Measurements from ENCODE around the gene MEN1.

The MEN1 gene

GRCh38 chr11:64844330-64845128 lies 34.2 kb upstream of the MEN1 start, which contains the start of gene CDC42BPG:
Gene CDC42BPG (minus strand): TSS chr11:64844653. CDS start chr11:64844569, 84 bp downstream.
- DNase-seq (ENCODE audit: low read depth): peak; percentile 69
- peak; percentile 55 for TF ChIP-seq CTCF (conservative IDR thresholded peaks at IDR 0.05; ENCODE audit: low read depth, low read length)
- H3K4me3 ChIP-seq (ENCODE audit: low read depth, low read length): peak within 1 kb of the TSS; percentile 44

DNA sequence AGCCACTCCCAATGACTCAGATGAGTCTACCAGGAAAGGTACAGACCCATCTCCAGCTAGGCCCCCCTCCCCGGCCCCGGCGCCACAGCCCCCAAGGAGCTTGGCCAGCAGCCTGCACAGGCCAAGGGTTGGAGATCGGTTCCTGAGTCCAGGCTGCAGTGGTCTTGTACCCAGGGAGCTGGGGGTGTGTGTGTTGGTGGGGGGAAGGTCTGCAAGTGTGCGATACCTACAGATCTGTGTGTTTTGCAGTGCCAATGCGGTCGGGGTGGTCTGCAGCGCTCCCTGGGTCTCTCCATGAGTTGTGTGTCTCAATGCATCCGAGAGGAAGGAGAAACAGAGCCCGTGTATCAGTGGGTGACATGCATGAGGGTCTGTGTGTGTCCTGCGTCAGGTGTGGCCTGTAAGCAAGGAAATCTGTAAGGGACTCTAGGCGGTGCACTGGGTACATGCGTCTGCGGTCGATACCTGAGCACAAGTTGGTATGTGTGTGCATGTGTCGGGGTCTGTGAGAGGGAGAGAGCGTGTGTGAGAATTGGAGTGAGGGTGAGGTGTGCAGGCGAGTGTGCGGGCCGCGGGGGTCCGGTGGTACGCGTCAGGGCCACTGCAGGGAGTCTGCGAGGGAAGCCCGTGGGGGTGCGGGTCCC lies 33.5 kb upstream of the MEN1 start:
- peak overlapping the region; percentile 44 for H3K4me3 ChIP-seq (ENCODE audit: low read depth, low read length)
- no peak for DNase-seq (ENCODE audit: low read depth)
- TF ChIP-seq CTCF (conservative IDR thresholded peaks at IDR 0.05; ENCODE audit: low read depth, low read length): no peak

DNA sequence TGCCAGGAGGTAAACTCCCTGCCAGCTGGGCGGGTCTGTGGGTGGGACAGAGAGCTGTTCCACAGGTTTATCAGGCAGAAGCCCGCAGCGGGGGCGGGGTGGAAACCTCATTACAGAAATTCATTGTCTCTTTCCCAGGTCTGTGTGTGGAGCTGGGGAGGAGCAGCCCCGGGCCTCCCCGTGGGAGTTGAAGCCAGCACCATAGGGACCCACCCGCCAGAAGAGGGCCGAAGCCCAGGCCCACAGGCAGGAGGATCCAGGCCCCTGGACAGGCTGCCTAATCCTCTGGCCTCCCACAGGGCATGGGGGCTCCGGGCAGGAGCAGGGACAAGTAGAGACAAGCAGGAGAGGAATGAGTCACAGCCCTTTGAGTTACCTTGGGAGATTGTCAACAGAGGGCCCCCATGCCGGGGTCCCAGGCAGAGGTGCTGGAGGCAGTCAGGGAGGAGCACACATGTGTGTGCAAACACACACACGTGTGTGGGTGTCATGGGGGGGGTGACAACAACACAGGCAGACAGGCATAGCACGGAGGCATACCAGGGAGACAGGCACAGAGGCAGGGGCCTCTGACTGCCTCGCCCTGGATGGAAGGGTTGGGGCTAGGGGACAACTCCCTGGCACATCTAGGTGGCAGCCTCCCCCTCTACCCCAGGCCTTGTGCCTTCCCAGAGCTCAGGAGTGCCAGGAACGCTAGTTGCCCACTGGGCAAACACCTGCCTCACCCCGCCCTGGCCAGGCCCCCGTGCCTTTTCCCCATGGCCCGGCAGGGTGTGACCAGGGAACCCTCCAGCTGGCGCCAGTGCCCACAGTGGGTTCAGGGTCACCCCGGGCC lies 32.7 kb upstream of the MEN1 start:
- TF ChIP-seq CTCF (conservative IDR thresholded peaks at IDR 0.05; ENCODE audit: low read depth, low read length): no peak
- no peak for DNase-seq (ENCODE audit: low read depth)
- no peak overlapping the region for H3K4me3 ChIP-seq (ENCODE audit: low read depth, low read length)

DNA sequence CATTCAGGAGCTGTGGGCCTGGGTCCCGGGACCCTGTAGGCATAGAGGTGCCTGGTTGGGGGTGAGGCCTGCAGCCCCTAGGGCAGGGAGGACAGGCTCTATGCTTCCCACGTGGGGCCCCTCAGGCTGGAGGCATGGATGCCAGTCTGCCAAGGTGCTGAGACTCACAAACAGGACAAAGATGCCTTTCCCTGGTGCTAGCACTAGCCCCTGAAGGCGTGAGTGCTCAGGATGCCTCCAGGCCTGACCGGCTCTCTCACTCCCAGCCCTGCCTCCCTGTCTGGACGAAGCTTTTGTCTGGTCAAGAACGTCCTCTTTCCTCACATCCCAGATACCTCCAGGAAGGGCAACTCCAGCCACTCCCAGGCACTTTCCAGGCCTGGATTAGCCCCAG lies 32.0 kb upstream of the MEN1 start:
- H3K4me3 ChIP-seq (ENCODE audit: low read depth, low read length): no peak overlapping the region
- DNase-seq (ENCODE audit: low read depth): no peak
- no peak for TF ChIP-seq CTCF (conservative IDR thresholded peaks at IDR 0.05; ENCODE audit: low read depth, low read length)

DNA sequence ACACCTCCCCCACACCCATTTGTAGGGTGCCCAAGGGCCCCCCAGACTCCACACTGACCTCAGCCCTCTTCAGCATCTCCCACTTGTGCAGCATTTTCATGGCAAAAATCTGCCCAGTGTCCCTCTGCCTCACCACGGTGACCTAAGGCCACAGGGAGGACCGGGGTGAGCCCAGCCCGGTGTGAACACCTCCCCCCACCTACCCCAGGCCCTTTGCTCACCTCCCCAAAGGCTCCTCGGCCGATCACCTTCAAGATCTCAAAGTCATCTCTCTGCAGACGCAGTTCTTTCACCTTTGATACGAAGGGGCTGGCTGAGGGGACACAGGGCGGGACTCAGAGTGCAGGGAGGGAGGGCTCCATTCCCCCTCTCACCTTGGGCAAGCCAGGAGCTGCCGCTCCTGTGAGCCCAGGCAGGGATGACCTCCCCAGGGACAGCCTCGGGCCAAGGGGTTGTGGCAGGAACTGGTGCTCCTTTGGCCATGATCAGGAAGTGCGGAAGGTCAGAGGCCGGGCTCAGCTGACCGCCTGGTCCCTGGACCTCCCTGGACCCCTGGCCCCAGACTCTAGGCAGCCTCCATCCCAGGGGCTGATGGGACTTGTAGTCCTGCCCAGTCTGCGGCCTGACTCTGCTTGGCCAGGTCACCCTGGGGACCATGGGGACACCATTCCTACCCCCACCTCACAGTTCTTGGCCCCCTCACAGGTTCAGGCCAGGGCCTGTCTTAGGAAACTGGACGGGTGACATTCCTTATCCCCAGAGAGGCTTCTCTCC lies 31.4 kb upstream of the MEN1 start:
- no peak overlapping the region for H3K4me3 ChIP-seq (ENCODE audit: low read depth, low read length)
- no peak for DNase-seq (ENCODE audit: low read depth)
- TF ChIP-seq CTCF (conservative IDR thresholded peaks at IDR 0.05; ENCODE audit: low read depth, low read length): no peak
